HepG2 (cell line): ENCODE data around the gene RPL36. TPM values are rescaled to one million over a fixed set of nuclear protein-coding genes. Genes with fewer than 3 reads are reported as not detected.

Experiments
- DNMT1 ChIP-seq: sonication (generic); formaldehyde crosslinking; IDR thresholded peaks from 2 replicates; pipeline ENCODE4 v1.5.1; 2020; ENCODE audit warnings: mild to moderate bottlenecking, missing genetic modification reagents
- FOXO4 ChIP-seq: sonication (generic); formaldehyde crosslinking; conservative IDR thresholded peaks from 2 replicates; pipeline ENCODE4 v1.8.1; 2023; ENCODE audit warnings: missing genetic modification reagents
- GABPB1 ChIP-seq: IDR thresholded peaks from 2 replicates; pipeline ENCODE4 v1.6.1; 2016; ENCODE audit warnings: mild to moderate bottlenecking, missing genetic modification reagents, moderate library complexity, missing compliant biosample characterization
- GTF2F1 ChIP-seq: fragments of 150-350 bp; IDR thresholded peaks from 2 replicates; pipeline ENCODE4 v1.6.1; 2014; ENCODE audit warnings: low read length
- HOXA5 ChIP-seq: sonication (generic); formaldehyde crosslinking; IDR thresholded peaks from 2 replicates; pipeline ENCODE4 v1.4.0; 2020; ENCODE audit warnings: missing genetic modification reagents
- KAT7 ChIP-seq: IDR thresholded peaks from 2 replicates; pipeline ENCODE4 v1.6.1; 2018; ENCODE audit warnings: borderline replicate concordance, missing compliant biosample characterization
- KDM2A ChIP-seq: sonication (generic); formaldehyde crosslinking; IDR thresholded peaks from 2 replicates; pipeline ENCODE4 v1.4.0; 2020; ENCODE audit warnings: low read depth, missing genetic modification reagents, borderline replicate concordance
- KLF11 ChIP-seq: IDR thresholded peaks from 2 replicates; pipeline ENCODE4 v1.6.1; 2016; ENCODE audit warnings: missing compliant biosample characterization
- KLF13 ChIP-seq: sonication (generic); formaldehyde crosslinking; IDR thresholded peaks from 2 replicates; pipeline ENCODE4 v1.4.0; 2020; ENCODE audit warnings: mild to moderate bottlenecking, missing genetic modification reagents
- KLF16 ChIP-seq, 2 experiments: sonication (generic) in 1 of 2; formaldehyde crosslinking in 1 of 2; IDR thresholded peaks; 2 replicates each; pipeline versions ENCODE4 v1.6.1 to v1.8.0; 2016 to 2023; ENCODE audit warnings: missing genetic modification reagents in 2 of 2, missing compliant biosample characterization in 1 of 2
- KLF9 ChIP-seq: IDR thresholded peaks from 2 replicates; pipeline ENCODE4 v1.6.1; 2016; ENCODE audit warnings: low read depth
- MLX ChIP-seq: IDR thresholded peaks from 2 replicates; pipeline ENCODE4 v1.6.1; 2016
- NR0B2 ChIP-seq: sonication (generic); formaldehyde crosslinking; IDR thresholded peaks from 2 replicates; pipeline ENCODE4 v1.4.0; 2020; ENCODE audit warnings: mild to moderate bottlenecking, missing genetic modification reagents
- PHF21A ChIP-seq: sonication (generic); formaldehyde crosslinking; IDR thresholded peaks from 2 replicates; pipeline ENCODE4 v1.5.0; 2020; ENCODE audit warnings: mild to moderate bottlenecking, missing genetic modification reagents
- RELA ChIP-seq: sonication (generic); formaldehyde crosslinking; IDR thresholded peaks from 2 replicates; pipeline ENCODE4 v1.4.0; 2020; ENCODE audit warnings: missing genetic modification reagents
- RORA ChIP-seq: sonication (generic); formaldehyde crosslinking; IDR thresholded peaks from 2 replicates; pipeline ENCODE4 v1.5.0; 2020; ENCODE audit warnings: mild to moderate bottlenecking, missing genetic modification reagents, moderate library complexity
- SIN3B ChIP-seq: fragments of 150-350 bp; IDR thresholded peaks from 2 replicates; pipeline ENCODE4 v1.6.1; 2014; ENCODE audit warnings: low read length
- SMAD1 ChIP-seq: sonication (generic); formaldehyde crosslinking; IDR thresholded peaks from 2 replicates; pipeline ENCODE4 v1.4.0; 2020; ENCODE audit warnings: missing genetic modification reagents, low read depth, mild to moderate bottlenecking, borderline replicate concordance
- SYNCRIP ChIP-seq: fragments of 200-400 bp; formaldehyde crosslinking; IDR thresholded peaks from 2 replicates; pipeline ENCODE4 v1.6.1; 2018; ENCODE audit warnings: mild to moderate bottlenecking, low read depth, low read length; ENCODE audit not compliant: insufficient read depth
- TCF7 ChIP-seq: sonication (generic); IDR thresholded peaks from 2 replicates; pipeline ENCODE4 v1.6.1; 2016; ENCODE audit warnings: antibody characterized with exemption, low read depth
- TFAP4 ChIP-seq: sonication (generic); IDR thresholded peaks from 2 replicates; pipeline ENCODE4 v1.6.1; 2016; ENCODE audit warnings: low read depth, borderline replicate concordance
- XBP1 ChIP-seq: sonication (generic); formaldehyde crosslinking; IDR thresholded peaks from 2 replicates; pipeline ENCODE4 v1.5.0; 2020; ENCODE audit warnings: missing genetic modification reagents
- ZFP36 ChIP-seq: fragments of 150-350 bp; IDR thresholded peaks from 2 replicates; pipeline ENCODE4 v1.6.1; 2018; ENCODE audit warnings: borderline replicate concordance, low read length, low read depth; ENCODE audit not compliant: partially characterized antibody
- ZNF430 ChIP-seq: sonication (generic); formaldehyde crosslinking; IDR thresholded peaks from 2 replicates; pipeline ENCODE4 v1.9.0; 2021; ENCODE audit warnings: mild to moderate bottlenecking, missing genetic modification reagents
- ZNF501 ChIP-seq: sonication (generic); formaldehyde crosslinking; IDR thresholded peaks from 2 replicates; pipeline ENCODE4 v1.5.1; 2020; ENCODE audit warnings: mild to moderate bottlenecking, moderate library complexity, missing genetic modification reagents
- ZNF652 ChIP-seq: IDR thresholded peaks from 2 replicates; pipeline ENCODE4 v1.6.1; 2016; ENCODE audit warnings: low read depth, borderline replicate concordance
- ZNF709 ChIP-seq: sonication (generic); formaldehyde crosslinking; IDR thresholded peaks from 2 replicates; pipeline ENCODE4 v1.5.0; 2020; ENCODE audit warnings: mild to moderate bottlenecking, missing genetic modification reagents
- ZNF780A ChIP-seq: sonication (generic); formaldehyde crosslinking; IDR thresholded peaks from 2 replicates; pipeline ENCODE4 v1.8.0; 2022; ENCODE audit warnings: mild to moderate bottlenecking, missing genetic modification reagents, moderate library complexity
- ZNF781 ChIP-seq: sonication (generic); formaldehyde crosslinking; IDR thresholded peaks from 2 replicates; pipeline ENCODE4 v1.5.1; 2020; ENCODE audit warnings: borderline replicate concordance, mild to moderate bottlenecking, missing genetic modification reagents; ENCODE audit errors: not compliant biosample characterization
- polyA plus RNA-seq, 8 experiments: library from polyadenylated mRNA; depleted of rRNA in 3 of 8; stranded (reverse) in 7 of 8; unstranded in 1 of 8; fragments of >200 nt; fragmentation: Illumina TruSeq in 4 of 8; extraction: Trizol in 4 of 8; gene quantifications; 2 replicates each; pipeline versions ENCODE4 v1.2.1 to v1.2.3, GENCODE V29; 2011 to 2016; ENCODE audit warnings: low read depth in 4 of 8, missing spikeins in 1 of 8, mixed read lengths in 1 of 8; ENCODE audit not compliant: insufficient read depth in 1 of 8
- total RNA-seq, 5 experiments: library from RNA; depleted of rRNA; stranded (reverse); fragments of >200 nt; fragmentation: Illumina TruSeq; extraction: Trizol; gene quantifications; 2 replicates each; pipeline ENCODE4 v1.2.3, GENCODE V29; 2016; ENCODE audit warnings: low read depth in 1 of 5

The RPL36 gene
- total and polyA plus RNA-seq, 2 of the 13 experiments (the other 11 are each of a cell fraction or from before 2014, with no cell fraction given): 706 to 740 TPM

GRCh38 chr19:5690125-5690954 is at the start of gene RPL36 (continued):
- no peak for TF ChIP-seq SYNCRIP
- TF ChIP-seq ZNF709 (CRISPR knock-in tag): peak; percentile 97
- TF ChIP-seq KDM2A: peak; percentile 96
- peak; percentile 81; the same call in 1 of the 2 replicates for TF ChIP-seq RELA
- TF ChIP-seq HOXA5 (CRISPR knock-in tag): peak; percentile 93
- no peak for TF ChIP-seq MLX (CRISPR knock-in tag)
- peak; percentile 99 for TF ChIP-seq SMAD1 (CRISPR knock-in tag)
- peak; percentile 94 for TF ChIP-seq GABPB1
- peak; percentile 98 for TF ChIP-seq ZNF501 (CRISPR knock-in tag)
- no peak; the same call in 1 of the 2 replicates for TF ChIP-seq NR0B2 (CRISPR knock-in tag)
- TF ChIP-seq TFAP4: peak; percentile 15; the same call in 1 of the 2 replicates
- TF ChIP-seq KAT7 (CRISPR knock-in tag): 0 out of 2 replicates have a peak, but pooled peaks have one; percentile 48
- TF ChIP-seq RORA: no peak
- peak; percentile 96 for TF ChIP-seq GTF2F1
- peak; percentile 63 for TF ChIP-seq ZNF781 (CRISPR knock-in tag)
- TF ChIP-seq FOXO4: 0 out of 2 replicates have a peak, but pooled peaks have one; percentile 40
- TF ChIP-seq KLF13 (CRISPR knock-in tag): peak; percentile 74; the same call in 1 of the 2 replicates
- TF ChIP-seq DNMT1: peak; percentile 61; the same call in 1 of the 2 replicates
- TF ChIP-seq SIN3B: no peak
- no peak for TF ChIP-seq ZFP36
- no peak for TF ChIP-seq ZNF652
- TF ChIP-seq KLF16 (CRISPR knock-in tag; IDR thresholded peaks at IDR 0.05): peak; percentile 64 to 84; a peak in 2 of 4 replicates
- TF ChIP-seq ZNF430: peak; percentile 77; the same call in 1 of the 2 replicates
- peak; percentile 85; the same call in 1 of the 2 replicates for TF ChIP-seq XBP1
- no peak; the same call in 1 of the 2 replicates for TF ChIP-seq PHF21A
- TF ChIP-seq TCF7: no peak
- no peak for TF ChIP-seq KLF9 (CRISPR knock-in tag)
- peak; percentile 82 for TF ChIP-seq ZNF780A (CRISPR knock-in tag)
- peak; percentile 51; the same call in 1 of the 2 replicates for TF ChIP-seq KLF11
